ENCODE data around the gene OSR1. TPM values are rescaled to one million over a fixed set of nuclear protein-coding genes. Genes with fewer than 3 reads are reported as not detected.

The OSR1 gene
- total and polyA plus RNA-seq, 8 donors, result 20.5 to 50.9 (median 40.2) TPM

GRCh38 chr2:19361325-19361990 lies 3.0 kb upstream of the OSR1 start:
- H3K4me1 ChIP-seq, result peaks cover 4 to 31% of the 10 kb centered on the region in 2 donors
- no peak for TF ChIP-seq CTCF (IDR thresholded peaks at IDR 0.05)
- intact Hi-C loops (cut with DNase I), result loop anchor here in 1 of 2 donors (10.0 kb wide), 3 partner anchors 377 to 837 kb away; no protein-coding TSS in a partner anchor
- H3K4me3 ChIP-seq, result peak overlapping the region; percentile 45 to 52
- no peak overlapping the region for H3K27ac ChIP-seq
- no peaks in the 10 kb centered on the region for H3K36me3 ChIP-seq
- DNase-seq, result peak in 2 of 4 donors; percentile 60 to 90
- H3K27me3 ChIP-seq, result peaks cover 52 to 96% of the 10 kb centered on the region in 2 donors
- H3K9me3 ChIP-seq, result no peaks in the 10 kb centered on the region
- ATAC-seq, result peak; percentile 5

- H3K4me3 ChIP-seq, result peak overlapping the region in 1 of 2 donors; percentile 45
- intact Hi-C loops (cut with DNase I), result loop anchor here in 1 of 2 donors (10.0 kb wide), 3 partner anchors 376 to 836 kb away; no protein-coding TSS in a partner anchor
- no peak for TF ChIP-seq CTCF (IDR thresholded peaks at IDR 0.05)
- peaks cover 4 to 36% of the 10 kb centered on the region in 2 donors for H3K4me1 ChIP-seq
- H3K27ac ChIP-seq, result no peak overlapping the region
- no peak for DNase-seq
- H3K9me3 ChIP-seq, result no peaks in the 10 kb centered on the region
- ATAC-seq, result no peak
- no peaks in the 10 kb centered on the region for H3K36me3 ChIP-seq
- H3K27me3 ChIP-seq, result peaks cover 58 to 96% of the 10 kb centered on the region in 2 donors
Observed at GRCh38 chr2:19360966-19361321, 2.5 kb upstream of the OSR1 start.

GRCh38 chr2:19360266-19360965 lies 2.0 kb upstream of the OSR1 start:
- Histone ChIP-seq H3K4me3 (no peak overlapping the region), H3K36me3 (no peaks in the 10 kb centered on the region), H3K27ac (no peak overlapping the region), H3K9me3 (no peaks in the 10 kb centered on the region), H3K4me1 (peaks cover 4 to 36% of the 10 kb centered on the region in 2 donors), H3K27me3 (peaks cover 63 to 96% of the 10 kb centered on the region in 2 donors)
- DNase-seq, result no peak
- ATAC-seq, result no peak
- intact Hi-C loops (cut with DNase I), result loop anchor here in 1 of 2 donors (10.0 kb wide), 3 partner anchors 376 to 836 kb away; no protein-coding TSS in a partner anchor
- TF ChIP-seq CTCF (IDR thresholded peaks at IDR 0.05), result no peak

- Histone ChIP-seq H3K4me3 (no peak overlapping the region), H3K36me3 (no peaks in the 10 kb centered on the region), H3K27ac (peak overlapping the region in 1 of 2 donors; percentile 13), H3K27me3 (peaks cover 69 to 96% of the 10 kb centered on the region in 2 donors), H3K9me3 (no peaks in the 10 kb centered on the region), H3K4me1 (peaks cover 4 to 36% of the 10 kb centered on the region in 2 donors)
- intact Hi-C loops (cut with DNase I), result no loop called here
- no peak for TF ChIP-seq CTCF (IDR thresholded peaks at IDR 0.05)
- DNase-seq (no peak), ATAC-seq (no peak)
Observed at GRCh38 chr2:19359456-19359855, 1.0 kb upstream of the OSR1 start.

- Histone ChIP-seq H3K4me1 (peaks cover 4 to 36% of the 10 kb centered on the region in 2 donors), H3K27ac (peak overlapping the region in 1 of 2 donors; percentile 13), H3K36me3 (no peaks in the 10 kb centered on the region), H3K4me3 (peak overlapping the region; percentile 47 to 51), H3K27me3 (peaks cover 69 to 96% of the 10 kb centered on the region in 2 donors), H3K9me3 (no peaks in the 10 kb centered on the region)
- intact Hi-C loops (cut with DNase I), result no loop called here
- ATAC-seq (no peak), DNase-seq (no peak)
- no peak for TF ChIP-seq CTCF (IDR thresholded peaks at IDR 0.05)
Observed at GRCh38 chr2:19359021-19359357, 566 bp upstream of the OSR1 start.

Measured in left lung (tissue), 10 donors.